Ammon's horn (tissue), 1 donor: ENCODE results near the gene PTPRS.
"Not testable (repeated sequence)": the region's sequence is repeated elsewhere in the genome, so short reads cannot be mapped to it uniquely, and the experiment has no call there.

Experiments
- DNase-seq: peaks from one replicate; pipeline ENCODE4 v3.0.0-alpha.2; 2016; ENCODE audit warnings: low spot score

The PTPRS gene

DNA sequence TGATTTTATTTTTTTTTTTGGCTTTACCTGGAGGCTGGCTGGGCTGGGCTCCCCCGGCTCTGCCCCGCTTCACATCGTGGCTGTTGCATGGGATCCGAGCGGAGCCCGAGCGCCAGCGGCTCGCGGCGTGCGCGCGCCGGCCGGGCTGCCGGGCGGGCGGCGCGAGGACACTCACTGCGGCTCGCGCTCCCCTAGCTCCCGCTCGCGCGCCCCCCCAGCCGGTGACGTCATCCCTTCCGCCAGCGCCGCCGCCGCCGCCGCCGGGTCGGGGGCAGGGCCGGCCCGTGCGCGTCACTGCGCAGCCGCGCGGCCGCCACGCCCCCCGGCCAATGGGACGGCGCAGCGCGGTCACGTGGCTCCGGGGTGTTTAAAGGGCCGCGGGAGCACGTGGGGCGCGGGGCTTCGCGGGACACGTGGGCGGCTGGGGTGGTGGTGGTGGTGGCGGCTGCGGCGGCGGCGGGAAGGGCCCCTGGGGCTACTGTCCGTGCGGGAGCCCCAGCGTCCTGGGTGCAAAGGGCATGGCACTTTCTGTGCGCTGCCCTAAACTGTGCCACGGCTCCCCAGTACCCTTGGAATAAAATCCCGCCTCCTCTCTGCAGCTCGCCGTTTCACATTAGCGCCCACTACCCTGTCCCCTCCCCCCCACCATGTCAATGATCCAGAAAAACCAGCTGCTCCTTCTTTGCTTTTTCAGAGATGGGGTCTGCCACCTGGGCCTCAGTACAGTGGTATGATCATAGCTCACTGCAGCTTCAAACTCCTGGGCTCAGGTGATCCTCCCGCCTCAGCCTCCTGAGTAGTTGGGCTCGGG is at the start of gene PTPRS:
Gene PTPRS, minus strand, starts transcription at position 176 of the 811 bp plus-strand sequence. CDS start 54,672 bp downstream, outside the sequence.
- peak; percentile 90 for DNase-seq

GRCh38 chr19:5389353-5389752 is 48.7 kb upstream of the PTPRS start:
- no peak for DNase-seq

DNA sequence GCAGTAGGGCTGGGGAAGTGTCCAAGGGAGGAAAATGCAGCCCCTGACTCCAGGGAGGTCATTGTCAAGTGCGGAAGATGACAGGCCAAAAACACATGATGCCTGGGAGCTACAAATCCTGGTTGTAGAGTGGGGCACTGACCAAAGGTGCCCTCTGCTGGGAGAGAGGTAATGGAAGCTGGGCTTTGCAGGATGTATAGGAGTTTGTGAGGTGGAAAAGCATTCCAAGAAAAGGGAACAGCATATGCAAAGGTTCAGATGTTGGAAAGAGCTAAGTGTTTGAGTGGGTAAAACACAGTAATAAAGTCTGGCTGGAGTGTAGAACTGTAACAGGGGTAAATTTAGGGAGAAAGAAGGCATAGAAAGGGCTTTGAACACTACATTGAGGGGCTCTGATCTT is 46.9 kb upstream of the PTPRS start:
- DNase-seq: no peak

DNA sequence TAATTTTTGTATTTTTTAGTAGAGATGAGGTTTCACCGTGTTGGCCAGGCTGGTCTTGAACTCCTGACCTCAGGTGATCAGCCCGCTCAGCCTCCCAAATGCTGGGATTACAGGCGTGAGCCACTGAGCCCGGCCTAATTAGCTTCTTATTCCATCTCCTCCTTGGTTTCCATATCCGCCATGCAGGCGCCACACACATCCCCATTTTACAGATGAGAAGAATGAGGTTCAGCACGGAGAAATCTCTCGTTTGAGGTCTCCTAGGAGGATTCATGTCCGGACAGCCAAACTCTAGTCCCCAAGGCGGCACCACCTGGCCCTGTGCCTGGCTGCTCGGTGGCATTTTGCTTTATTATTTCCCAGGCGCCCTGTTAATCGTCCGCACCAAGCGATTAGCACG is 46.2 kb upstream of the PTPRS start:
- no peak for DNase-seq

DNA sequence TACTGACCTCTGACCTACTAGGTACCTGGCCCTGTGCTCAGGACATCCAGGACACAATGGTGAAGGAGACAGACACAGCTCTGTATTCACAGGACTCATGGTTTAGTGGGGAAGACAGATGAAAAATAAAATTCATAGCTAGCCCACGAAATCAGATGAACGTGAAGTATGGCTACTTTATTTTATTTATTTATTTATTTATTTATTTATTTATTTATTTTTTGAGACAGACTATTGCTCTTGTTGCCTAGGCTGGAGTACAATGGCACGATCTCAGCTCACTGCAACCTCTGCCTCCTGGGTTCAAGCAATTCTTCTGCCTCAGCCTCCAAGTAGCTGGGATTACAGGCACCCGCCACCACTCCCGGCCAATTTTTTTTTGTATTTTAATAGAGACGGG is 40.6 kb upstream of the PTPRS start:
- not testable (repeated sequence) for DNase-seq

- no peak for DNase-seq
Measured at GRCh38 chr19:5380215-5380919, 39.8 kb upstream of the PTPRS start.

DNA sequence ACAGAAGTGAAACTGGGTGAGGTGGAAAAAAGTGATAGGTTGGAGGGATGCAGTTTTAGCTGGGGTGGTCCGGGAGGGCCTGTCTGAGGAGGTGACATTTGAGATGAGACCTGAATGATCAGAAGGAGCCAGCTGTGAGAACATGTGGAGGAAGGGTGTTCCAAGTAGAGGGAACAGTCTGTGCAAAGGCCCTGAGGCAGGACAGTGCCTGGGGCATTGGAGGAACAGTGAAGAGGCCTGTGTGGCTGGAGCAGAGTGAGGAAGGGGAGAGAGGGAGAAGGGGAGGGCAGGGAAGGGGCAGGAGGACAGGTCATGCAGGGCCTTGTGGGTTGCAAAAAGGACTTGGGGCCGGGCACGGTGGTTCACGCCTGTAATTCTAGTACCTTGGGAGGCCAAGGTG is 36.3 kb upstream of the PTPRS start:
- DNase-seq: no peak

GRCh38 chr19:5372572-5373200 is 32.1 kb upstream of the PTPRS start:
- no peak for DNase-seq

- no peak for DNase-seq
Measured at GRCh38 chr19:5369962-5370367, 29.4 kb upstream of the PTPRS start.

DNA sequence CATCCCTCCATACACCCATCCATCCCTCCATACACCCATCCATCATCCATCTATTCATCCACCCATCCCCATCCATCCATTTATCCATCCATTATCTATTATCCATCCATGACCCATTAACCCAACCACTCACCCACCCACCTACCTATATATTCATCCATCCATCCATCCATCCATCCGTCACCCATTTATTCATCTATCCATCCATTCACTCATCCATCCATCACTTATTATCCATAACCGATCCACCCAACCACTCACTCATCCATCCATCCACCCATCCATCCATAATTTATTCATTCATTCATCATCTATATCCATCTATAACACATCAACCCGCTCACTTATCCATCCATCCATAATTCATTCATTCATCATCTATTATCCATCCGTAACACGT is 28.7 kb upstream of the PTPRS start:
- DNase-seq: no peak

GRCh38 chr19:5367530-5368133 is 27.0 kb upstream of the PTPRS start:
- no peak for DNase-seq

- DNase-seq: no peak
Measured at GRCh38 chr19:5365905-5366304, 25.3 kb upstream of the PTPRS start.

DNA sequence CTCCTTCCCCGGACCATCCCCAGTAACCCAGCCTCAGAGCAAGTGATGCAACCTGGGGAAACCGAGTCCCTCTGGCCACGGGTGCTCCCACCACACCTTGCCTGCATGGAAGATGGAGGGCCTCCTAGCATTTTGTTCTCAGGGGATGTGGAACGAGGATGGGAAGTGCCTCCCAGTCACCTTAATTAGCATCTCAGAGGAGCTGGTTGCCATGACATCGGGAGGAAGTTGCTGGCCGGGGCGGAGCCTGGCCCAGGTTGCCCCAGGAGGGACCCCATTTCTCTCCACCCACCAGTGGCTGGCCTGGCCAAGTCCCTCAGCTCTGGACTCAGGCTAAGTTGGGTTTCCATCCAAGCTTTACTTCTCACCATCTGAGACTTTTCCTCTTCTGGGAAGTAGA is 24.1 kb upstream of the PTPRS start:
- no peak for DNase-seq

GRCh38 chr19:5361839-5362238 is 21.2 kb upstream of the PTPRS start:
- DNase-seq: not testable (repeated sequence)

- no peak for DNase-seq
Measured at GRCh38 chr19:5361407-5361806, 20.8 kb upstream of the PTPRS start.

GRCh38 chr19:5360003-5360780 is 19.6 kb upstream of the PTPRS start:
- DNase-seq: no peak

- DNase-seq: no peak
Measured at GRCh38 chr19:5358173-5358800, 17.7 kb upstream of the PTPRS start.

DNA sequence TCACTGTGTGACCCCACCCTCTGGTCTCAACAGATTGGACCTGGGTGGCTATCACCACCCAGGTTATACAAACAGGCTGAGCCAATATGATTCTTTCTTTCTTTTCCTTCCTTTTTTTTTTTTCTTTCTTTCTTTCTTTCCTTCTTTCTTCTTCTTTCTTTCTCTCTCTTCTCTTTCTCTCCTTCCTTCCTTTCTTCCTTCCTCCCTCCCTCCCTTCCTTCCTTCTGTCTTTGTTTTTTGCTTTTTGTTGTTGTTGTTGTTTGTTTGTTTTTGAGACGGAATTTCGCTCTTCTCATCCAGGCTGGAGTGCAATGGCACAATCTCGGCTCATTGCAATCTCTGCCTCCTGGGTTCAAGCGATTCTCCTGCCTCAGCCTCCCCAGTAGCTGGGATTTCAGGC is 17.0 kb upstream of the PTPRS start:
- DNase-seq: no peak

- no peak for DNase-seq
Measured at GRCh38 chr19:5356918-5357317, 16.3 kb upstream of the PTPRS start.

GRCh38 chr19:5356428-5356827 is 15.8 kb upstream of the PTPRS start:
- no peak for DNase-seq

DNA sequence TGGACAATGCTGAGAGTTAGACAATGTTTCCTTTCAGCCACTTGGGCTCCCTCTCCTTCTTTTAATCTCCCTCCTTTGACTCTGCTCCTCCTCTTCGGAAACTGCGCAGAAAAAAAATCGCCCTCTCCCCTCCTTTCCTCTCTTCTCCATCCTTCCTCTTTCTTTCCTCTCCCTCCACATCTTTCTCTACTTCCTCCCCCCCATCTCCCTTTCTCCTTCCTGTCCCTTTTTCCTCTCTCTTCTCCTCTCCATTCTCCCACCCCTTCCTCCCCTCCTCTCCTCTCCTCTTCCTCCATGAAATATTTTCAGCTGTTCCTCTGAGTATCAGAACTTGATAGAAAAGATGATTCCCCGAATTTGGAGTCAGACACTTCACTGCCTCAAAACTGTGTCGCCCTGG is 15.1 kb upstream of the PTPRS start:
- DNase-seq: no peak
